CD14-positive monocyte (primary cell): Measurements from ENCODE around the gene MON1A. TPM values are rescaled to one million over a fixed set of nuclear protein-coding genes. Genes with fewer than 3 reads are reported as not detected.

Source experiments
- DNase-seq, 3 donors: peaks; one replicate each; pipeline ENCODE4 v3.0.0-alpha.2; 2011 to 2022
- H2AFZ ChIP-seq: 2 replicates; pipeline ENCODE4 v1.6.0; 2012; ENCODE audit warnings: mild to moderate bottlenecking, low read depth, low read length, inconsistent platforms; ENCODE audit not compliant: insufficient read depth, poor library complexity, severe bottlenecking
- H3K27ac ChIP-seq, 2 donors: 1 replicate in 1 of 2; 2 replicates in 1 of 2; pipeline ENCODE4 v1.5.1; 2012 to 2013; ENCODE audit warnings: low read length in 2 of 2, control low read depth in 1 of 2, inconsistent platforms in 1 of 2, low read depth in 1 of 2, mild to moderate bottlenecking in 1 of 2
- H3K27me3 ChIP-seq, 2 donors: one replicate each; pipeline versions ENCODE4 v1.6.0 to v1.6.1; 2011 to 2013; ENCODE audit warnings: low read length in 2 of 2; ENCODE audit not compliant: control insufficient read depth in 2 of 2, insufficient read depth in 2 of 2
- H3K36me3 ChIP-seq, 2 donors: replicated peaks in 1 of 2; 1 replicate in 1 of 2; 2 replicates in 1 of 2; pipeline versions ENCODE4 v1.5.1 to v1.6.1; 2012 to 2013; ENCODE audit warnings: low read length in 2 of 2, control low read depth in 1 of 2, inconsistent platforms in 1 of 2, mild to moderate bottlenecking in 1 of 2; ENCODE audit not compliant: insufficient read depth in 2 of 2, control insufficient read depth in 1 of 2
- H3K4me1 ChIP-seq, 2 donors: 1 replicate in 1 of 2; 2 replicates in 1 of 2; pipeline versions ENCODE4 v1.5.1 to v1.6.1; 2012 to 2013; ENCODE audit warnings: low read length in 2 of 2, control low read depth in 1 of 2, inconsistent platforms in 1 of 2, mild to moderate bottlenecking in 1 of 2, moderate library complexity in 1 of 2; ENCODE audit not compliant: insufficient read depth in 2 of 2, control insufficient read depth in 1 of 2
- H3K4me2 ChIP-seq: replicated peaks from 2 replicates; pipeline ENCODE3; 2012; ENCODE audit warnings: low read length, moderate library complexity, mild to moderate bottlenecking; ENCODE audit not compliant: poor library complexity, severe bottlenecking; ENCODE audit errors: extremely low read depth
- H3K4me3 ChIP-seq, 3 experiments: fragments of 200-600 bp in 1 of 3; sonication (generic) in 1 of 3; replicated peaks in 1 of 3; 1 replicate in 2 of 3; 2 replicates in 1 of 3; pipeline ENCODE4 v1.5.1; 2011 to 2013; ENCODE audit warnings: low read length in 3 of 3, mild to moderate bottlenecking in 3 of 3, control low read depth in 2 of 3, low read depth in 2 of 3, inconsistent platforms in 1 of 3, moderate library complexity in 1 of 3
- H3K79me2 ChIP-seq: 2 replicates; pipeline ENCODE4 v1.6.0; 2012; ENCODE audit warnings: mild to moderate bottlenecking, control low read depth, inconsistent platforms, low read length, moderate library complexity; ENCODE audit not compliant: insufficient read depth
- H3K9ac ChIP-seq: 2 replicates; pipeline ENCODE4 v1.6.0; 2017; ENCODE audit warnings: low read length, mild to moderate bottlenecking; ENCODE audit not compliant: insufficient read depth, poor library complexity, severe bottlenecking
- H3K9me3 ChIP-seq, 2 donors: replicated peaks in 1 of 2; 1 replicate in 1 of 2; 2 replicates in 1 of 2; pipeline versions ENCODE4 v1.5.1 to v1.6.1; 2012 to 2013; ENCODE audit warnings: low read length in 2 of 2, control low read depth in 1 of 2; ENCODE audit not compliant: control insufficient read depth in 1 of 2, insufficient read depth in 1 of 2
- H4K20me1 ChIP-seq: 2 replicates; pipeline ENCODE4 v1.6.0; 2012; ENCODE audit warnings: mild to moderate bottlenecking, low read length, control low read depth, moderate library complexity; ENCODE audit not compliant: insufficient read depth
- H3K27ac Mint-ChIP-seq, 7 donors: one replicate each; pipeline ENCODE4 v1.8.0; 2020; ENCODE audit warnings: mild to moderate bottlenecking in 7 of 7, mixed read lengths in 7 of 7, moderate library complexity in 6 of 7, inconsistent platforms in 2 of 7
- H3K27me3 Mint-ChIP-seq, 3 donors: one replicate each; pipeline ENCODE4 v1.8.0; 2021 to 2022; ENCODE audit warnings: low read depth in 3 of 3, mild to moderate bottlenecking in 3 of 3, mixed read lengths in 3 of 3, moderate library complexity in 3 of 3, inconsistent platforms in 1 of 3
- H3K36me3 Mint-ChIP-seq, 2 donors: one replicate each; pipeline ENCODE4 v1.8.0; 2020; ENCODE audit warnings: mixed read lengths in 2 of 2, inconsistent platforms in 1 of 2, mild to moderate bottlenecking in 1 of 2
- H3K4me1 Mint-ChIP-seq: one replicate; pipeline ENCODE4 v1.8.0; 2020; ENCODE audit warnings: mild to moderate bottlenecking, mixed read lengths
- H3K4me3 Mint-ChIP-seq, 2 donors: one replicate each; pipeline ENCODE4 v1.8.0; 2020; ENCODE audit warnings: mild to moderate bottlenecking in 2 of 2, mixed read lengths in 2 of 2, moderate library complexity in 1 of 2
- H3K9me3 Mint-ChIP-seq, 7 donors: one replicate each; pipeline ENCODE4 v1.8.0; 2020 to 2022; ENCODE audit warnings: mixed read lengths in 7 of 7, mild to moderate bottlenecking in 6 of 7, moderate library complexity in 6 of 7, inconsistent platforms in 2 of 7
- WGBS: methylation state at CpG from one replicate; pipeline ENCODE4 v1.1.5; 2013; ENCODE audit warnings: missing lambda C conversion rate; ENCODE audit not compliant: insufficient coverage; 5-methylcytosine and 5-hydroxymethylcytosine counted together
- intact Hi-C, 2 donors: fragments of 100-400 bp; cut with micrococcal nuclease; formaldehyde crosslinking; loops; one replicate each; pipeline versions ENCODE4 v1.15.0 to v1.15.1; 2023
- polyA plus RNA-seq, 3 donors: library from polyadenylated mRNA; depleted of rRNA in 1 of 3; unstranded in 2 of 3; stranded (reverse) in 1 of 3; fragments of 300-500 nt in 2 of 3; fragments of >200 nt in 1 of 3; fragmentation: Illumina TruSeq in 2 of 3; gene quantifications; 1 replicate in 2 of 3; 2 replicates in 1 of 3; pipeline ENCODE4 v1.2.3, GENCODE V29; 2012 to 2021
- TF ChIP-seq, protein P1 (sequence below): fragments of 200-600 bp; IDR thresholded peaks from one replicate; pipeline ENCODE4 v1.8.0; 2022; ENCODE audit warnings: antibody characterized with exemption, mild to moderate bottlenecking

The MON1A gene
- polyA plus RNA-seq, 3 donors = 5.4 to 6.6 (median 6.1) TPM

DNA sequence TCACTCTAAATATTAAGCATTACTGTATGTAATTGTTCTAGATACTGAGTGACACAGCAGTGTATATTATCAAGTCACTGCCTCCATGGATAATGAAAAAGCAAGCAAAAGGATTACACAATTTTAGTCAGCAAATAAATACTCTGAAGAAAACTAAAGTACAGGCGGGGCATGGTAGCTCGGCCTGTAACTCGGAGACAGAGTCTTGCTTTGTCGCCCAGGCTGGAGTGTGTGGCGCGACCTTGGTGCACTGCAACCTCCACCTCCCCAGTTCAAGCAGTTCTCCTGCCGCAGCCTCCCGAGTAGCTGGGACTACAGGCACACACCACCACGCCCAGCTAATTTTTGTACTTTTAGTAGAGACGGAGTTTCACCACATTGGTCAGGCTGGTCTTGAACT is 43.0 kb upstream of the MON1A start:
- TF ChIP-seq, protein P1, sequence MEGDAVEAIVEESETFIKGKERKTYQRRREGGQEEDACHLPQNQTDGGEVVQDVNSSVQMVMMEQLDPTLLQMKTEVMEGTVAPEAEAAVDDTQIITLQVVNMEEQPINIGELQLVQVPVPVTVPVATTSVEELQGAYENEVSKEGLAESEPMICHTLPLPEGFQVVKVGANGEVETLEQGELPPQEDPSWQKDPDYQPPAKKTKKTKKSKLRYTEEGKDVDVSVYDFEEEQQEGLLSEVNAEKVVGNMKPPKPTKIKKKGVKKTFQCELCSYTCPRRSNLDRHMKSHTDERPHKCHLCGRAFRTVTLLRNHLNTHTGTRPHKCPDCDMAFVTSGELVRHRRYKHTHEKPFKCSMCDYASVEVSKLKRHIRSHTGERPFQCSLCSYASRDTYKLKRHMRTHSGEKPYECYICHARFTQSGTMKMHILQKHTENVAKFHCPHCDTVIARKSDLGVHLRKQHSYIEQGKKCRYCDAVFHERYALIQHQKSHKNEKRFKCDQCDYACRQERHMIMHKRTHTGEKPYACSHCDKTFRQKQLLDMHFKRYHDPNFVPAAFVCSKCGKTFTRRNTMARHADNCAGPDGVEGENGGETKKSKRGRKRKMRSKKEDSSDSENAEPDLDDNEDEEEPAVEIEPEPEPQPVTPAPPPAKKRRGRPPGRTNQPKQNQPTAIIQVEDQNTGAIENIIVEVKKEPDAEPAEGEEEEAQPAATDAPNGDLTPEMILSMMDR = no peak
- Histone ChIP-seq H3K9me3 (no peaks in the 10 kb centered on the region), H2AFZ (no peak overlapping the region), H3K27me3 (no peaks in the 10 kb centered on the region), H3K79me2 (peaks cover 26% of the 10 kb centered on the region), H3K27ac (no peak overlapping the region), H3K9ac (no peak overlapping the region), H4K20me1 (peaks cover 42% of the 10 kb centered on the region), H3K4me3 (no peak overlapping the region), H3K4me2 (no peak overlapping the region), H3K36me3 (peaks cover 48 to 83% of the 10 kb centered on the region in 2 donors), H3K4me1 (no peaks in the 10 kb centered on the region)
- H3K9me3 Mint-ChIP-seq = no peaks in the 10 kb centered on the region
- no peaks in the 10 kb centered on the region for H3K4me1 Mint-ChIP-seq
- no peak for DNase-seq
- intact Hi-C loops = no loop called here
- H3K36me3 Mint-ChIP-seq = peaks cover 44 to 68% of the 10 kb centered on the region in 2 donors
- WGBS = 98% methylated on average over 9 of the region's 10 CpGs
- H3K27me3 Mint-ChIP-seq = peaks cover 0 to 2% (median 0%) of the 10 kb centered on the region in 3 donors
- H3K27ac Mint-ChIP-seq = peak overlapping the region in 1 of 7 donors; percentile 22
- no peak overlapping the region for H3K4me3 Mint-ChIP-seq

DNA sequence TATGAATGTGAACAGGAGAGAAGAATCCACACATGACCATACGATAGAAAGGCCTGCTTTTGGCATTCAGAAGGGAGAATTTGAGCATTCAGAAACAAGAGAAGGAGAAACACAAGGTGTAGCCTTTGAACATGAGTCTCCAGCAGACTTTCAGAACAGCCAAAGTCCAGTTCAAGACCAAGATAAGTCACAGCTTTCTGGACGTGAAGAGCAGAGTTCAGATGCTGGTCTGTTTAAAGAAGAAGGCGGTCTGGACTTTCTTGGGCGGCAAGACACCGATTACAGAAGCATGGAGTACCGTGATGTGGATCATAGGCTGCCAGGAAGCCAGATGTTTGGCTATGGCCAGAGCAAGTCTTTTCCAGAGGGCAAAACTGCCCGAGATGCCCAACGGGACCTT is 38.7 kb upstream of the MON1A start:
- no peaks in the 10 kb centered on the region for H3K4me1 Mint-ChIP-seq
- peak overlapping the region in 1 of 7 donors; percentile 0 for H3K27ac Mint-ChIP-seq
- WGBS = 97% methylated on average over 7 of the region's 8 CpGs
- intact Hi-C loops = no loop called here
- Histone ChIP-seq H3K27ac (no peak overlapping the region), H3K4me1 (no peaks in the 10 kb centered on the region), H3K4me3 (no peak overlapping the region), H3K27me3 (no peaks in the 10 kb centered on the region), H3K4me2 (no peak overlapping the region), H4K20me1 (peaks cover 72% of the 10 kb centered on the region), H3K36me3 (peaks cover 44 to 89% of the 10 kb centered on the region in 2 donors), H3K79me2 (peaks cover 66% of the 10 kb centered on the region), H2AFZ (no peak overlapping the region), H3K9ac (no peak overlapping the region), H3K9me3 (no peaks in the 10 kb centered on the region)
- H3K9me3 Mint-ChIP-seq = no peaks in the 10 kb centered on the region
- TF ChIP-seq, protein P1 = no peak
- no peaks in the 10 kb centered on the region for H3K27me3 Mint-ChIP-seq
- DNase-seq = no peak
- peaks cover 49 to 75% of the 10 kb centered on the region in 2 donors for H3K36me3 Mint-ChIP-seq
- no peak overlapping the region for H3K4me3 Mint-ChIP-seq
